ENCODE results near the gene DPH1.
"Not testable (repeated sequence)": the region's sequence is repeated elsewhere in the genome, so short reads cannot be mapped to it uniquely, and the experiment has no call there.

DPH1 gene

DNA sequence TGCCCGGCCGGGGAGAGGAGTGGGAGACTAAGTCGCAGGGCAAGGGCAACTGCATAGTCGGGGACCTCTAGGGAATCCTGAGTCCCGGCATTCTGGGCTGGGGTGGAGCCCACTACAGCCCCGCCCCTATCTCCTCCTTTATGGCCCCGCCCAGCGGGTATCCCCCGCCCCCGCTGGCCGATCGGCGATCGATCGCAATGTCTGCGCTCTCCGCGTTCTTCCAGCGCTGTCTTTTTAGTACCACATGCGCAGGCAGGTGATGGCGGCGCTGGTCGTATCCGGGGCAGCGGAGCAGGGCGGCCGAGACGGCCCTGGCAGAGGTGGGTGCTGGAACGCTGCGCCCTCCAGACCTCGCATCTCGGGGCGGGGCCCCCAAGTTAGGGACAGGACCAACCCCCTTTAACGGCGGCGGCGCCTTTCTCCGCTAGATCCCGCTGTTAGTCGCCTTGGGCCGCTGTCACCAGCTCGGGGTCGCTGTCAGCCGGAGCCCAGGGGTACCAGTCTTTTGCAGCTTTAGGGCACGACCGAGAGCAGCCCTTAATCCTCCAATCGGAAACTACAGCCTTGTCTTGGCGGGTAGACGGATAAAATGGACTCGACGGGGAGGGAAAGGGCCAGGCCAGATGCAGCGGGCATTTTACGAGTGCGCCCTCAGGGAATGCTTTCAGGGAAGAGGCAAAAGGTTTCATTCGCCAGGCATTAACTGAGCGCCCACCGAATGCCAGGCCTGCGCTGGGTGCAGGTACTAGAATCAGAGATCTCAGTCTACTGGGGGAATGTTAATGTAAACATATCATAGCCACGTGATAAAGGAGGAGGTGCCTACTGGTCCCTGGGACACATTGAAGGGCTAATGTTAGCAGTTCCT lies at the start of gene DPH1:
Gene DPH1 (plus strand): TSS at position 243 of the 868 bp plus-strand sequence. CDS start 17 bp downstream, at position 260.
- DNase-seq (ENCODE audit: low spot score in 2 of 2), result peak; percentile 83 to 94
- peak within 1 kb of the TSS; percentile 91 for H3K4me3 Mint-ChIP-seq
- peak; percentile 91 for ATAC-seq

GRCh38 chr17:1980665-1981250 lies 49.2 kb upstream of the DPH1 start:
- Mint-ChIP-seq H3K9me3 (no peaks in the 10 kb centered on the region), H3K36me3 (no peaks in the 10 kb centered on the region), H3K4me1 (peaks cover 9% of the 10 kb centered on the region), H3K27ac (no peak overlapping the region), H3K4me3 (no peak overlapping the region)
- ATAC-seq, result no peak
- no peak for DNase-seq (ENCODE audit: low spot score in 2 of 2)

More for the DNA sequence above, at the start of gene DPH1:
- no peaks in the 10 kb centered on the region for H3K9me3 Mint-ChIP-seq
- H3K36me3 Mint-ChIP-seq, result peaks cover 6% of the 10 kb centered on the region
- H3K4me1 Mint-ChIP-seq, result peaks cover 17% of the 10 kb centered on the region
- H3K27ac Mint-ChIP-seq, result peak within 1 kb of the TSS; percentile 80

GRCh38 chr17:1982793-1983366 lies 47.1 kb upstream of the DPH1 start:
- not testable (repeated sequence) for DNase-seq (ENCODE audit: low spot score in 2 of 2); H3K27ac Mint-ChIP-seq; H3K36me3 Mint-ChIP-seq; H3K4me3 Mint-ChIP-seq; ATAC-seq; H3K9me3 Mint-ChIP-seq; H3K4me1 Mint-ChIP-seq

GRCh38 chr17:1985093-1985492 lies 44.9 kb upstream of the DPH1 start:
- no peak overlapping the region for H3K27ac Mint-ChIP-seq
- no peaks in the 10 kb centered on the region for H3K4me1 Mint-ChIP-seq
- no peak for DNase-seq (ENCODE audit: low spot score in 2 of 2)
- H3K9me3 Mint-ChIP-seq, result no peaks in the 10 kb centered on the region
- no peak for ATAC-seq
- no peak overlapping the region for H3K4me3 Mint-ChIP-seq
- H3K36me3 Mint-ChIP-seq, result no peaks in the 10 kb centered on the region

DNA sequence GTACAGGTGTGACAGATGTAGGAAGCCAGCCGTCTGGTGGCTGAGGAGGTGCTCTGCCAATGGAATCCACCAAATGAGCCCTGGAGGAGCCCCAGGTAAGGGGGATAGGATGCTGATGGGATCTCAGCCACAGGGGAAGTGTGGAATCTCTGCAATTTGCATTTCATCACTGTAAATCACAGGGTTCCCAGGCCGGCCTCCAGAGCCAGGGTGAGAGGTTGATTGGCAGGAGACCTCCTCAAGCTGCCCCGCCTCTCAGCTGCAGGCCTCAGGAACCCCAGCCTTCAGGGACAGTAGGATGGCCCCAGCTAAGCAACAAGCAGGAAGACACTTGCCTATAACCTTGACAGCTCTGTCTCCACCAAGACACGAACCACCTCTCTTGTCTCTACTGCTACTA lies 44.3 kb upstream of the DPH1 start:
- DNase-seq (ENCODE audit: low spot score in 2 of 2), result no peak
- H3K27ac Mint-ChIP-seq, result no peak overlapping the region
- H3K4me1 Mint-ChIP-seq, result no peaks in the 10 kb centered on the region
- H3K36me3 Mint-ChIP-seq, result no peaks in the 10 kb centered on the region
- H3K4me3 Mint-ChIP-seq, result no peak overlapping the region
- H3K9me3 Mint-ChIP-seq, result no peaks in the 10 kb centered on the region
- ATAC-seq, result no peak

GRCh38 chr17:1986783-1987451 lies 43.0 kb upstream of the DPH1 start:
- Mint-ChIP-seq H3K36me3 (no peaks in the 10 kb centered on the region), H3K4me3 (no peak overlapping the region), H3K4me1 (no peaks in the 10 kb centered on the region), H3K9me3 (no peaks in the 10 kb centered on the region), H3K27ac (no peak overlapping the region)
- DNase-seq (ENCODE audit: low spot score in 2 of 2) (no peak), ATAC-seq (no peak)

- Mint-ChIP-seq H3K4me3 (no peak overlapping the region), H3K36me3 (no peaks in the 10 kb centered on the region), H3K4me1 (no peaks in the 10 kb centered on the region), H3K27ac (no peak overlapping the region), H3K9me3 (no peaks in the 10 kb centered on the region)
- no peak for DNase-seq (ENCODE audit: low spot score in 2 of 2)
- no peak for ATAC-seq
Observed at GRCh38 chr17:1989135-1989534, 40.8 kb upstream of the DPH1 start.

DNA sequence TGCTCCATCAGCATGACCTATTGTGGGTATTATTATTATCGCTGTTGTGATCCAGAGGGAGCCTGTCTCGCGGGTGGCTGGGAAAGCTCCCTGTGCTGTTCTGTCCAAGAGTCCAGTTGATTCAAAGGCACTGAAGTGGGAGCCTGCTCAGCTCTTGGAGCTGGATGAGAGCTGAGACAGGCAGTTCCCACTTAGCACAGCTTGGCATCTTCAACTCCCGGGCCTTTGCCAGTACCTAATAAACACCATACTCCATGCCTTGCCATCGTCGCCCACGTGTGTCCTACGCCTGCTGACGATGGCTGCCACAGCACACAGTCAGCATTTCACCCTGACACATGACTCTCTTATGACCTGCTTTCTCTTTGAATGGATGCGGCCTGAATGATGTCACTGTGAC lies 37.4 kb upstream of the DPH1 start:
- ATAC-seq (no peak), DNase-seq (ENCODE audit: low spot score in 2 of 2) (no peak)
- H3K4me3 Mint-ChIP-seq, result no peak overlapping the region
- H3K27ac Mint-ChIP-seq, result no peak overlapping the region
- no peaks in the 10 kb centered on the region for H3K4me1 Mint-ChIP-seq
- no peaks in the 10 kb centered on the region for H3K36me3 Mint-ChIP-seq
- no peaks in the 10 kb centered on the region for H3K9me3 Mint-ChIP-seq

DNA sequence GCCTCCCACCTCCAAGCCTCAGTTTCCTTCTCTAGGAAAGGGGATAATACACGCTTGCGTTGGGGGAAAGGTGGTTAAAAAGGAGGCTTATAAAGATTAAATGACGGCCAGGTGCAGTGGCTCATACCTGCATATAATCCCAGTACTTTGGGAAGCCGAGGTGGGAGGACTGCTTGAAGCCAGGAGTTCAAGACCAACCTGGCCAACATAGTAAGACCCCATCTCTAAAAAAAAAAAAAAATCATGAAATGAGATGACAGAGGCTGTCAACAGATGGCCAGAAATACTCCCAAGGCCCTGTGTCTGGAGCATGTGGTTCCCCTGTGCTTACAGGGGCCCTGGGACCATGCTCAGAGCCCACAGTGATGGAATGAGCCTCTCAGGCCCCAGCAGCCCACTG lies 35.2 kb upstream of the DPH1 start:
- H3K9me3 Mint-ChIP-seq, result no peaks in the 10 kb centered on the region
- no peak for DNase-seq (ENCODE audit: low spot score in 2 of 2)
- H3K4me1 Mint-ChIP-seq, result no peaks in the 10 kb centered on the region
- no peaks in the 10 kb centered on the region for H3K36me3 Mint-ChIP-seq
- H3K27ac Mint-ChIP-seq, result no peak overlapping the region
- ATAC-seq, result no peak
- H3K4me3 Mint-ChIP-seq, result no peak overlapping the region

GRCh38 chr17:1995321-1995892 lies 34.5 kb upstream of the DPH1 start:
- ATAC-seq (no peak), DNase-seq (ENCODE audit: low spot score in 2 of 2) (no peak)
- no peaks in the 10 kb centered on the region for H3K4me1 Mint-ChIP-seq
- H3K9me3 Mint-ChIP-seq, result no peaks in the 10 kb centered on the region
- no peak overlapping the region for H3K27ac Mint-ChIP-seq
- H3K36me3 Mint-ChIP-seq, result no peaks in the 10 kb centered on the region
- H3K4me3 Mint-ChIP-seq, result no peak overlapping the region

- no peak overlapping the region for H3K4me3 Mint-ChIP-seq
- ATAC-seq (no peak), DNase-seq (ENCODE audit: low spot score in 2 of 2) (no peak)
- H3K4me1 Mint-ChIP-seq, result no peaks in the 10 kb centered on the region
- no peak overlapping the region for H3K27ac Mint-ChIP-seq
- H3K36me3 Mint-ChIP-seq, result no peaks in the 10 kb centered on the region
- no peaks in the 10 kb centered on the region for H3K9me3 Mint-ChIP-seq
Observed at GRCh38 chr17:1995907-1996799, 33.8 kb upstream of the DPH1 start.

GRCh38 chr17:1996800-1997288 lies 33.1 kb upstream of the DPH1 start:
- no peaks in the 10 kb centered on the region for H3K36me3 Mint-ChIP-seq
- ATAC-seq (no peak), DNase-seq (ENCODE audit: low spot score in 2 of 2) (no peak)
- H3K4me3 Mint-ChIP-seq, result no peak overlapping the region
- H3K9me3 Mint-ChIP-seq, result no peaks in the 10 kb centered on the region
- H3K4me1 Mint-ChIP-seq, result no peaks in the 10 kb centered on the region
- H3K27ac Mint-ChIP-seq, result no peak overlapping the region

GRCh38 chr17:1997289-1997926 lies 32.5 kb upstream of the DPH1 start:
- ATAC-seq (no peak), DNase-seq (ENCODE audit: low spot score in 2 of 2) (no peak)
- no peaks in the 10 kb centered on the region for H3K4me1 Mint-ChIP-seq
- no peak overlapping the region for H3K4me3 Mint-ChIP-seq
- no peak overlapping the region for H3K27ac Mint-ChIP-seq
- no peaks in the 10 kb centered on the region for H3K36me3 Mint-ChIP-seq
- no peaks in the 10 kb centered on the region for H3K9me3 Mint-ChIP-seq
